GM12801 (cell line): ENCODE data around the gene MED27.

ENCODE experiments used
- CTCF ChIP-seq: IDR thresholded peaks from one replicate; pipeline ENCODE4 v1.5.1; 2011; ENCODE audit warnings: control low read depth; ENCODE audit not compliant: insufficient read length; ENCODE audit errors: extremely low read depth

Gene MED27

GRCh38 chr9:132031467-132032237 is 48.0 kb downstream of the MED27 start:
- no peak for TF ChIP-seq CTCF

- TF ChIP-seq CTCF = no peak
Measured at GRCh38 chr9:132030626-132031325, 48.9 kb downstream of the MED27 start.

DNA sequence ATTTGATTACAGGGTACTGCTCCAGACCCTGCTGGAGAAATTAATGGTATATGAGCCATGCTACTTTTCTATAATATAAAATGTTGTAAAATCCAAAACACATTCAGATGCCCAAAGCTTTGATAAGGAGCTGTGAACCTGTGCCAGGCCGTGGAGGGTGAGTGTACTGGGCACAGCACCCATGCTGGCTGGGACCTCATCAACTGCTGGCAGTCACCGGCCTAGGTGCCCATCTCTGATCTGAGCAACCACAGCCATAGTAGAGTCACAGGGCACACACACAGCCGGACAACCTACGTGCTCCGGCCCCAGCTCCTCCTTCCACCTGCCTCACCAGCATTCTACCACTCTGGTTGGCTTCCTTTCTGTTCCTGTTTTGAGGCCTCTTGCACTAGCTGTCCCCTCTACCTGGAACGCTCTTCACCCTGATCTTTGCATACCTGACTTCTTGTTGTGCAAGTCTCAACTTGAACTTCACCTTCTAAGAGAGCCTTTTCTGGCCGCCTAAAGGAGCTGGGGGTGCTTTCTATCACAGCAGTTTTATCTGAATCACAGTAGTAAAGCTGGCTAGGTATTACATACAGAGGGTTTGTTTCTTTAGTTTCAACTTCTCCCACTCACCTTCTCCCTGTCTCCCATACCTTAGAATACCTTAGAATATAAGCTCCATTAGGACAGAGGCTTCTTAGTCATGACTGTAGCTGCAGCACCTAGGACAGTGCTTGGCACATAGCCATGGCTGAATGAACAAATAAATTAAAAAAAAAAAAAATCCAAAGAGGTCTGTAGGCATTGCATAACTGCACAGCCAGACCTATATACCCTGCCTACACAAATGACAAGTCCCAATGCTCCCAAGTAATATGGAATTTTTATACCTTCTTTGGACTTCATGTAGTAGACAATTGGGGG is 51.7 kb downstream of the MED27 start:
- TF ChIP-seq CTCF = no peak

DNA sequence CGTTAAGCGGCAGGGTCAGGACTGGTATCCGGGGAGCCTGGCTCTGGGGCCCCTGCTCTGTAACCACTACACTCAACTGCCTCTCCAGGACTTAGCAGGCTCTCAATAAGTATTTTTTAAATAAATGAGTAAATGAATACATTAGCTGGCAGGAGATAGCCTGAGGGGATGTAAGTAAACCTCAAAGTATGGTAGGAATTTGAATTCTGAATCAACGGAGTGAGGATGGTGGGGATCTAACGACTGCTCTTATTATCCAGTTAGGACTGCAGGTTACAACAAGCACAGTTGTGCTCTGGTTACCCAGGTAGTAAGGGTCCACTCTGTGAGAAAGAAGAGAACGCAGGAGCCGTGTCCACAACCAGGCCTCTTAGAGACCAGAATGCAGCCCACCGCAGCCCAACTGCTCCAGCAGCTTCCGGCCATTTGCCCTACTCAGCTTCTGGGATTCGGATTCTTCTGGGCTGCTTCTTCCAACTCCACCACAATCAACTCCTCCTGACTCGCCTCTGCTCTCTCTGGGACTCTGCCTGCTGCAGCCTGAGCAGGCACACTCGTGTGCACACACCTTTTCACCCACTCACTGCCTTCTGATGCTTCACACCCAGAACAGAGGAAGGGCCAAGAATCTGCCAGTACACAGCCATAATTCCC is 52.6 kb downstream of the MED27 start:
- no peak for TF ChIP-seq CTCF

DNA sequence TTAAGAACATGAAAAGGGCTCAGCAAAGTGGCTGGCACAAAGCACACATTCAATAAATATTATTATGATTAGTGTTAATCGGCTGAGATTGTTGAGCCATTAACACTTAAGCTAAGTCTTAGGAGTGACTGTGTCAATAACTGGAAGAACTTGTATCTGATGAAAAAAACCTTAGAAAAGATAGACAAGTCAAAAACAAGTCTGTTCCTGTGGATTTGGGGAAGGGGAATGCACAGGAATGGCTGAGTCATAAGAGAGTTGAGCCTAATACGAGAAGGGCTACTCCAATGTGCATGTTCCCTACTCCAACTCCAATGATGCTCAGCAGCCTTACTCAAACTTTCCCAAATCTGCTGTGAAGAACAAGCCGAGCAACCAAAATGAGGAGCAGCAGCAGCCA is 53.9 kb downstream of the MED27 start:
- TF ChIP-seq CTCF = no peak

DNA sequence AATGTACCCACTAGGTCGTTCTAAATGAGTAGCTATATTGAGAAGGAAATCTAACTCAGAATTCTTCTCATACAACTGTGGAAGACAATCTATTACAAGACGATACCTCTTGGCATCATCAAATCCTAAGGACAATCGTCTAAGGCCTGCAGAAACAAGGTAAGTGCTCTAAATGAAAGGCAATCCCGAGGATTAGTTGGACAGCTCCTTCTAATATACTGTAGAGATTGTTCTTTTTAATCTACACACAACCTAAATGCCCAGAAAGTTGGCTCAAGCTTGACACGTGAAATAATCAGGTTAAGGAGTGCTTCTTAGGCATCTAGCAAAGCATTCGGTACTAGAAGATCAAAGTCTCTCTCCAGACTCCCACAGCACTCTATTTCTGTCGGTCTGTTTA is 55.1 kb downstream of the MED27 start:
- no peak for TF ChIP-seq CTCF
